Activated T-cell treated with anti-CD3 and anti-CD28 coated beads, Interleukin-2, amount 50 U/mL, for 24 hours (primary cell): ENCODE measurements around the gene KRT72.
A peak's percentile ranks its signal among the peaks of the same experiment; 100 is the strongest.

Source experiments
- DNase-seq: peaks from one replicate; pipeline ENCODE4 v3.0.0-alpha.2; 2020
- H3K27ac Mint-ChIP-seq: 2 replicates; pipeline ENCODE4 v1.8.0; 2020; ENCODE audit warnings: mild to moderate bottlenecking, mixed read lengths
- H3K27me3 Mint-ChIP-seq: 2 replicates; pipeline ENCODE4 v1.8.0; 2020; ENCODE audit warnings: mixed read lengths
- H3K36me3 Mint-ChIP-seq: 2 replicates; pipeline ENCODE4 v1.8.0; 2020; ENCODE audit warnings: low read depth, mixed read lengths
- H3K4me1 Mint-ChIP-seq: 2 replicates; pipeline ENCODE4 v1.8.0; 2020; ENCODE audit warnings: low read depth, mixed read lengths
- H3K4me3 Mint-ChIP-seq: 2 replicates; pipeline ENCODE4 v1.8.0; 2020; ENCODE audit warnings: mild to moderate bottlenecking, moderate library complexity, mixed read lengths
- H3K9me3 Mint-ChIP-seq: 2 replicates; pipeline ENCODE4 v1.8.0; 2020; ENCODE audit warnings: mixed read lengths

The KRT72 gene

DNA sequence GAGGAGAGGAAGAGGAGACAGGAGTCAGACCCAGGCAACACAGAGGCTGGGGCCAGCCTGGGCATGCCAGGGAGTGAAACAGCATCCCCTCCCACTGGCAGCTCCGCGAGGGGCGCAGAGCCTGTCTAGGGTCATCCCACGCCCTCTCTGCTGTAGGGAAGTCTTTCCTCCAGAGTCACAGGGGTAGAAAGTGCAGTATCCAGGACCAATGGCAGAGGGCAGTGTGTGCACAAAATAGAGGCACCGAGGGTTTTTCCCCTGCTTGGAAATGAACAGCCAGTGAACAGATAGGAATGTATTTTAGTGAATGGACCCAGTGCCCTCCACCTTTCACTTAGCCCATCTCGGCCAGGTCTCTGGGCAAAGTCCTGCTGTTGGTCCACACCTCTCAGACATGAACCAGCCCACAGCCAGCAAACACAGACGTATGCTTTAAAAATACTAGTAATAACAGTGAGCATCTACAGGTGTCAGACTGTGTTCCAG lies 18.2 kb downstream of the KRT72 start:
- H3K27me3 Mint-ChIP-seq = no peaks in the 10 kb centered on the region
- H3K9me3 Mint-ChIP-seq = no peaks in the 10 kb centered on the region
- no peak overlapping the region for H3K27ac Mint-ChIP-seq
- peaks cover 40% of the 10 kb centered on the region for H3K4me1 Mint-ChIP-seq
- no peak overlapping the region for H3K4me3 Mint-ChIP-seq
- peak; percentile 80 for DNase-seq
- no peaks in the 10 kb centered on the region for H3K36me3 Mint-ChIP-seq

DNA sequence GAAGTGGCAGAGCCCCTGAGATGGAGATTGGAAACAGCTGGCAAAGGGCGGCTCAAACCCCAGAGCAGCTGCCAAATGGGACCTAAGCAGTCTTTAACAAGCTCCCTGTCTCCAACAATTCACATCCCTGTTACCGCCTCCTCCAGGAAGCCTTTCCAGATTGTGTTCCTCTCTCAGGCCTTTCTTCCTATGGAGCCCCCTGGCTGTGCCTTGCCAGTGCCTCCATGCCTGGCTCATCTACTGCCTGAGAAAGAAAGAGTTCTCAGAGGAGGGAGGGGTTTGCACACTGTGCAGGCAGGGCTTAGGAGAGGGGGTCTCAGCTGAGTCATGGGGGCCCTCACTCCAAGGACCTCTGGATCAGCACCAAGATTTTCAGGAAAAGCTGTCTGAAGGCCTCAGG lies 18.8 kb downstream of the KRT72 start:
- Mint-ChIP-seq H3K27ac (no peak overlapping the region), H3K4me1 (peaks cover 40% of the 10 kb centered on the region)

DNA sequence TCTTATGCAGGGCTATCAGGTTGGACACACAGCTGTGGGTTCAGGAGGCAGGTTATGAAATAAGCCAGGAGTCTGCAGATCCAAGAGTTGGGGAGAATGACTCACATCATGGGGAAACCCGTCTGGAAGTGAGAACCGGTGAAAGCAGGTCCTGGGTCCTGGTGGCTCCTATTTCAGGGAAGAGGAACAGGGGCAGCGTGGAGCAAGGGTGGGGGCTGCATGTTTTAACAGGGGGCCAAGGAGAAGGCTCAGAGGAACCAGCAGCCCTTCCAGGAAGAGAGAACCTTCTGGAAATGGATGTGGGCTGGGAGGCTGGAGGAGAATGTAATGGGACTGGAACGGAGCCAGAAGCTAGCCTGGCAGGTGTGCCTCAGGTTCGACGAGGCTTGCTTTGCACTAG lies 19.8 kb downstream of the KRT72 start:
- Mint-ChIP-seq H3K9me3 (no peaks in the 10 kb centered on the region), H3K4me1 (peaks cover 31% of the 10 kb centered on the region), H3K36me3 (no peaks in the 10 kb centered on the region), H3K4me3 (no peak overlapping the region), H3K27ac (no peak overlapping the region), H3K27me3 (no peaks in the 10 kb centered on the region)
- DNase-seq = no peak

More for the DNA sequence above, 18.8 kb downstream of the KRT72 start:
- Mint-ChIP-seq H3K27me3 (no peaks in the 10 kb centered on the region), H3K9me3 (no peaks in the 10 kb centered on the region), H3K4me3 (no peak overlapping the region), H3K36me3 (no peaks in the 10 kb centered on the region)
- DNase-seq = no peak

DNA sequence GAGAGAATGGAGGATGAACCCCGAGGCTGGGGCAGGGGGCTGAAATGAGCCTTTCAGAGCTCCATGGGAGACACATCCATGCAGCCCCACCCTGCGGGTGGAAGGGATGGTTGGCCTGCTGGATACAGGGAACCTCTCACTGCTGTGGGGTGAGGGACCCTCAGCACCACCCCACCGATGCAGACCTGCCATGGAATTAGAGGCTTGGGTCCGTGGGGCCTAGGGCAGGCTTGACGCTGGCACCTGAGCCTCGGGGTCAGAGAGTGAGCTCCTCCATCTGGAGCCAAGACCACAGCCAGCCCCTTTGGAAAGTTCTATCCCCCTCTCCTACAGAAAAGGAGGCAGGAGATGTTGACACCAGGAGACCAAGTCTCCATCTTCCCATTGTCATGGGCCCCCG lies 20.2 kb downstream of the KRT72 start:
- Mint-ChIP-seq H3K27ac (no peak overlapping the region), H3K4me1 (peaks cover 27% of the 10 kb centered on the region), H3K27me3 (no peaks in the 10 kb centered on the region), H3K4me3 (no peak overlapping the region), H3K36me3 (no peaks in the 10 kb centered on the region), H3K9me3 (no peaks in the 10 kb centered on the region)
- no peak for DNase-seq

DNA sequence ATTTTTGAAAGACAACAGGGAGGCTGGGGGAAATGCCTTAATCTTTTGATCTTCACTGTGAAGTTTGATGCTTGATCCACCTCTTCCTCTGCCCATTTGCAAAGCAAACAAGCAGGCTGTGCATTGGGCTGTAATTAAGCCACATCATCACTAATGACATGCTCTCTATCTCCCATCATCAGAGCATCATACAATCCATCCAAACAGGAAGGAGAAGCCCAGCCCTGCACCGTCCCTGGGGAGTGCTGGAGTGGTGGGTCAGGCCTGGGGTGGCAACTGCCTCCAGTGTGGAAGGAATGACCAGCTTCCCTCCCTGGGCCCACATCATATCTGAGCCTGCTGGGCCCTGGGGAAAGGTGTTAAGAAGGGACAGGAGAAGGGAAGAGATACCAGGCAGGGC lies 20.8 kb downstream of the KRT72 start:
- no peaks in the 10 kb centered on the region for H3K36me3 Mint-ChIP-seq
- no peaks in the 10 kb centered on the region for H3K27me3 Mint-ChIP-seq
- no peaks in the 10 kb centered on the region for H3K9me3 Mint-ChIP-seq
- no peak overlapping the region for H3K27ac Mint-ChIP-seq
- H3K4me1 Mint-ChIP-seq = peaks cover 21% of the 10 kb centered on the region
- DNase-seq = no peak
- H3K4me3 Mint-ChIP-seq = no peak overlapping the region

DNA sequence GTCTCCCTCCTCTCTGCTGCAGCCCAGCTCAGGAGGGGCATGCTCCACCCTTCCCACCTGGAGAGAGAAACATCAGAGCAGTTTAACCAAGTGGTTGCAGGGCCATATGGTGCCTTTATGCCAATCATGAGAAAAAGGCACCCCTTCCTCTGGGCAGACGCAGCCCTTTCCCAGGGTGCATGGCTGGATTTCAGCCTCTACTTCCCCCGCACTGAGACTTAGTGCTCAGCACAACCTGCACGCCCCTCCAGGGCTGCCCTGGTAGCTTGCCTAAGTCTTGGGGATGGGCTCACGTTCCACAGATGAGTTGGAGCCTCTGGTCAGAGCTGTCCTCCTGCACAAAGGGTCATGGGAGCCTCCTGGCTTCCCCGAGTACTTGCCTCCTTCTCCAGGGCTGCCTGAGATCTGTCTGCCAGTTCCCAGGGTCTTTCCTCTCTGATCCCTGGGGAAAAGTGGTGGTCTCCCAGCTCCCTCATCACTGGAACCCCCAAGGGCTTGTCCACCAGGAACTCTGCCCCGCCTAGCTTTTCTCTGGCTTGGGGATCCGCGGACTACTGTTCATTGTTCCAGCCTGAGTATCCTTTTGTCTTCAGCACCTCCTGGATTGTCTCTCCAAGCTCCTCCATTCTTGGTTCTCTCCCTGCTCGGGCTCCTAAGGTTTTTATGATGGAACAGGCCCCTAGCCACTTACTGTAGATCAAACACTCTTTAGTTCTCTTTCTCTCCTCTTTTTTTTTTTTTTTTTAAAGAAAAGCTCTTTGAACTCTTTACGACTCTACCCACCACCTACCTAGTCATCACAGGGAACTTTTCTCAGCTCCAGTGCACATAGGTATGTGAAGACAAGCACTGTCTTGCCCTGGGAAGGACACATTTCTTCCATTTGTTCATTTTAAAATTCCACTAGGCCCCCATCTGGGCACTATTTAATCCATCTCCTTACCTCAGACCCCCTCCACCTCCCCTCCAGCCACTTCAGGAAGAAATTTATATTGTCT lies 21.5 kb downstream of the KRT72 start:
- H3K4me1 Mint-ChIP-seq = peaks cover 14% of the 10 kb centered on the region
- H3K27ac Mint-ChIP-seq = no peak overlapping the region
- no peaks in the 10 kb centered on the region for H3K9me3 Mint-ChIP-seq
- H3K27me3 Mint-ChIP-seq = no peaks in the 10 kb centered on the region
- no peaks in the 10 kb centered on the region for H3K36me3 Mint-ChIP-seq
- no peak for DNase-seq
- H3K4me3 Mint-ChIP-seq = no peak overlapping the region

DNA sequence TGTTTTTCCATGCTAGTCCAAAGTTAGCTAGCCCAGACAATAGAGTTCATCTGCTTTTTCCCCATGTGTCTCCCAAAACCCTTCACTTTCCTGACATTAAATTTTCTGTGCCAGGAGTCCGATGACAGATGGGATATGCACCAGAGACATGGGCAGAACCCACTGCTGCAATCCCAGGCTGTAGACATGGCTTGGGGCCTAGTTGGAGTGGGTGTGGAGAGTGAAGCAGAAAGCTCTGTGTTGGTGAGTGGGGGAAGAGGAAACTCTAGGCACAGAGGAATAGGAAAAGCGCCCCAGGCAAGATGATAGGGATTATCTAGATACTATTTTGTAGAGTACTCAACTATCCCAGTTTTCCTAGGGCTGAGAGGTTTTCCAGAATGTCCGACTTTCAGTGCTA lies 22.8 kb downstream of the KRT72 start:
- H3K4me1 Mint-ChIP-seq = peaks cover 12% of the 10 kb centered on the region
- no peak for DNase-seq
- H3K4me3 Mint-ChIP-seq = no peak overlapping the region
- H3K36me3 Mint-ChIP-seq = no peaks in the 10 kb centered on the region
- H3K27me3 Mint-ChIP-seq = no peaks in the 10 kb centered on the region
- no peak overlapping the region for H3K27ac Mint-ChIP-seq
- no peaks in the 10 kb centered on the region for H3K9me3 Mint-ChIP-seq

DNA sequence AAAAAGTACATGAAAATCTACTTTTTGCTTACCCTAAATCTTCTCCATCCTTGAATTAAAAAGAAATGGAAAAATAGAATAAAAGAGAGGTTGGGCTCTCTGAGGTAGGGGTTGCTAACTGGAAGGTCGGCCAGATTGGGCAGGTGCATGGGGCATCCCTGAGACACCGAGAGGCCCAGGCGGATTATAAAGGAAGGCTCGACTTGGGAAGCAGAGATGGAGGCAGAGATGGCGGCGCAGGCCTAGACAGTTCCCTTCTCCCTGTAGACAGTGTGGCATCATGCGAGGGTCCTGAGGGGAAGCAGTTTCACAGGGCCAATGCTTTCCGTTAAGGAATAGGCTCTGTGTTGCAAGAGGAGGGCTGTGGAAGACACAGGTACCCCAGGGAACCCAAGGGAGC lies 23.9 kb downstream of the KRT72 start:
- H3K27me3 Mint-ChIP-seq = no peaks in the 10 kb centered on the region
- peaks cover 10% of the 10 kb centered on the region for H3K4me1 Mint-ChIP-seq
- DNase-seq = no peak

DNA sequence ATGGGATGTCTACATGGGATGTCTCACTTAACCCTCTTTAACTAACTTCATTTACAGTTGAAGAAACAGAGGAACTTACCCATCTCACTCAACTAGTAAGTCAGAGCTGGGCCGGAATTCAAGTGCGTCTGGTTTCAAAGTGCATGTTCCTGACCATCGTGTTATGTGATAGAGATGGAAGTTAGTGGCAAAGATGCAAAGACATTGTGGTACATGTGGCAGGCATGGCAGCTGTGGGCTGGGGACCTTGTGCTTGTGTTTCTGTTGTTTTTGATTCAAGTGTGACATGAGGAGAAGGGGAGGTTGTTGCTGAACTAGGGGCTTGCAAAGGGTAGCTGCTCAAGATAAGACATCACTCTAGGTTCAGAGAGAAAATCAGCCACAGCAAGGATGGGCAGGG lies 25.3 kb downstream of the KRT72 start:
- DNase-seq = no peak
- no peaks in the 10 kb centered on the region for H3K36me3 Mint-ChIP-seq
- no peaks in the 10 kb centered on the region for H3K27me3 Mint-ChIP-seq
- H3K4me1 Mint-ChIP-seq = peaks cover 10% of the 10 kb centered on the region
- H3K4me3 Mint-ChIP-seq = no peak overlapping the region
- no peak overlapping the region for H3K27ac Mint-ChIP-seq
- no peaks in the 10 kb centered on the region for H3K9me3 Mint-ChIP-seq

More for the DNA sequence above, 23.9 kb downstream of the KRT72 start:
- Mint-ChIP-seq H3K27ac (no peak overlapping the region), H3K4me3 (no peak overlapping the region), H3K9me3 (no peaks in the 10 kb centered on the region), H3K36me3 (no peaks in the 10 kb centered on the region)

DNA sequence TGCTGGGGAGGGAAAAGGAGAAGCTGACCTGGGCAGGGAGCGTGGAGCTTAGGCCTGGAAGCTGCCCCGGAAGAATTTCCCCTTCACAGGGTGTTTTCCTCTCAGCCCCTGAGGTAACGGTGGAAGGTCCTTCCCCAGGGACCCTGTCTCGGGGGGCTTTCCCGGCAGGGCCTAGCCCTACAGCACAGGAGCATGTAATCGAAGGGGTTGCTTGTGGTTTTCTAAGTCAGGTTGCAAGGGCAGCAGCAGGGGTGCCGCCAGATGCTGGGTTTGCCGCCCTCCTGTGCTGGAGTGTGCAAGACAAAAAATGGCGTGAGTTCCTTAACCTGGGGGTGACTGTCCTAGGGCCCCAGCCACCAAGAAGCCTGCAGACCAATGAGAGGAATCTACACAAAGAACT lies 26.0 kb downstream of the KRT72 start:
- no peaks in the 10 kb centered on the region for H3K9me3 Mint-ChIP-seq
- H3K36me3 Mint-ChIP-seq = no peaks in the 10 kb centered on the region
- no peak overlapping the region for H3K27ac Mint-ChIP-seq
- DNase-seq = no peak
- H3K27me3 Mint-ChIP-seq = peaks cover under 1% of the 10 kb centered on the region
- peaks cover 4% of the 10 kb centered on the region for H3K4me1 Mint-ChIP-seq
- H3K4me3 Mint-ChIP-seq = no peak overlapping the region

DNA sequence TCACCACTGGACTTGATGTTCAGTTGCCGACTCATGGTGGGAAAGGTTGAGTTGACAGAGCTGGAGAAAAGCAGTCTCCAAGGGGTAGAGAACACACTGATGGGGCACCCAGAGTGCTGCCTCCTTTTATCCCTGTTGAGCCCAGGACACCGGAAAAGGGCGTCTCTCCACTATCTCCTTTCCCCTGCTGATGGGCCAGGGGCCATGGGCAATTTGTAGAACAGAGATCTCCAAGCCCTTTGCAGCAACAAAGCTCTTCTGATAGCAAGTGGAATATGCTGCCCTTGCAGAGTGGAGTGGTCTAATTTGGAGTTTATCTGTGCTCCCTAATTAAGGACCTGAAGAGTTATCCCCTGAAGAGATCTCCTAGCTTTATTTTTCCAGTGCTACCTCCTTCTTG lies 27.5 kb downstream of the KRT72 start, which contains the start of gene KRT74:
KRT74 (minus strand) TSS at position 101 of the 400 bp plus-strand sequence; CDS start at position 35, 66 bp downstream.
- no peaks in the 10 kb centered on the region for H3K9me3 Mint-ChIP-seq
- H3K4me1 Mint-ChIP-seq = no peaks in the 10 kb centered on the region
- DNase-seq = no peak
- no peaks in the 10 kb centered on the region for H3K36me3 Mint-ChIP-seq
- no peak within 1 kb of the TSS for H3K27ac Mint-ChIP-seq
- peaks cover 2% of the 10 kb centered on the region for H3K27me3 Mint-ChIP-seq
- no peak within 1 kb of the TSS for H3K4me3 Mint-ChIP-seq

DNA sequence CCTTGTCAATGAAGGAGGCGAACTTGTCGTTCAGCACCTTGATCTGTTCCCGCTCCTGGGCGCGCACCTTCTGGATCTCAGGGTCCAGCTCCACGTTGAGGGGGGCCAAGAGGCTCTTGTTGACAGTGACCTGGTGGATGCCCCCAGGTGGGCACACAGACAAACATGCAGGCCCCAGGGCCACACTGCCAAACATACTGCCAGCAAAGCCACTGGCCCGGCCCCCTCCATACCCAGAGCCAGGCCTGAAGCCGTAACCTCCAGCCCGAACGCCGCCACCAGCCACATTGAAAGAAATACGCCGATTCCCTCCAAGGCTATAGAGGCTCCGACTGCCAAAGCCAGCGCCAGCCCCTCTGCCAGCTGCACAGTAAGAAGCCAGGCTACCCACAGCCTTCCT lies 28.0 kb downstream of the KRT72 start:
- Mint-ChIP-seq H3K4me1 (no peaks in the 10 kb centered on the region), H3K4me3 (no peak overlapping the region), H3K27me3 (peaks cover 2% of the 10 kb centered on the region), H3K9me3 (no peaks in the 10 kb centered on the region), H3K27ac (no peak overlapping the region), H3K36me3 (no peaks in the 10 kb centered on the region)
- no peak for DNase-seq

DNA sequence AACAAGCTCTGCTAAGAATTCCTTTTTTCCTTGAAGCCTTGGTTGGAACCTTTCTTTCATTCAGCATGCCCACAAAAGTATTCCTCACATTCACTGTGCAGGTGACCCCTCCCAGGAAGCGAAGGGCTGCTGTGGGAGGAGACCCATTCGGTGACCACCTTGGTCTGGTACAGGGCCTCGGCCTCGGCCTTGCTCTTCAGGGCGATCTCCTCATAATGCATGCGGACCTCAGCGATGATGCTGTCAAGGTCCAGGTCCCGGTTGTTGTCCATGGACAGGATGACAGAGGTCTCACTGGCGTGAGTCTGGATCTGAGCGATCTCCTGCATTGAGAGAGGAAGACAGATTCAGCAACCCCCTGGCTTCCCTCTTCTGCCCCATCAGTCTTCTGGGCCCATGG lies 30.8 kb downstream of the KRT72 start:
- H3K4me3 Mint-ChIP-seq = no peak overlapping the region
- peaks cover 9% of the 10 kb centered on the region for H3K27me3 Mint-ChIP-seq
- no peaks in the 10 kb centered on the region for H3K36me3 Mint-ChIP-seq
- no peak for DNase-seq
- no peaks in the 10 kb centered on the region for H3K4me1 Mint-ChIP-seq
- H3K27ac Mint-ChIP-seq = no peak overlapping the region
- H3K9me3 Mint-ChIP-seq = no peaks in the 10 kb centered on the region

DNA sequence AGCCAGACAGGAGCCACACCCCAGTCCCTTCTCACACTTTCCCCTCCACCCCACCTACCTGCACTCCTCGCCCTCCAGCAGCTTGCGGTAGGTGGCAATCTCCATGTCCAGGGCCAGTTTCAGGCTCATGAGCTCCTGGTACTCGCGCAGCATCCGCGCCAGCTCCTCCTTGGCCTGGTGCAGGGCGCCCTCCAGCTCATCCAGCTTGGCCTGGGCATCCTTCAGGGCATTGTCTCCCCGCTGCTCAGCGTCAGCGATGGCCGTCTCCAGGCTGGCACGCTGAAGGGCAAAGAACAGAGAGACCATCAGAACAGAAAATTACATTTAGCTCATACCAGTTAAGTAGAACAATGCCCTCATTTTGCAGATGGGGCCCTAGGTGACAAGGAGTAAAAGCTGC lies 33.2 kb downstream of the KRT72 start:
- peaks cover 18% of the 10 kb centered on the region for H3K27me3 Mint-ChIP-seq
- no peak for DNase-seq
- no peak overlapping the region for H3K4me3 Mint-ChIP-seq
- H3K4me1 Mint-ChIP-seq = no peaks in the 10 kb centered on the region
- no peaks in the 10 kb centered on the region for H3K9me3 Mint-ChIP-seq
- no peak overlapping the region for H3K27ac Mint-ChIP-seq
- H3K36me3 Mint-ChIP-seq = no peaks in the 10 kb centered on the region

DNA sequence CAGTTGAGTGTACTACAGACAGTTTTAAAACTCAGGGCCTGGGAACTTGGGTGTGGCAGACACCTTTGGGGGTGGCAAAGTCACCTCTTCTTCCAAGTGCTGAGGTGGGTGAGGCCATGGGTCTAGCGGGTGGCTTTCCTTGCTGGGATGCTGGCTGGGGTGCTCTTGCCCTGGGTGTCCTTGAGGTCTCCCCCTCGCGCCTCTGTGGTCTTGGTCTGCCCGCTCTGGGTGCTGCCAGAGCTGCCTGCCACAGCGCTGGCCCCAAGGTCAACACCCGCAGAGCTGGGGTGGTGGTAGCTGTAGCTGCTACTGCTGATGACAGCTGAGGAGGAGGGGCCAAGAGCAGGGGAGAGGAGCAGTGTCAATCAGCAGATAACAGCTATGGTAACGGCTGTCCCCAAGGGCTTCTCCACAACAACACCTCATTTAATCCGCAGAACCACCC lies 34.4 kb downstream of the KRT72 start:
- H3K27ac Mint-ChIP-seq = no peak overlapping the region
- no peak for DNase-seq
- no peaks in the 10 kb centered on the region for H3K4me1 Mint-ChIP-seq
- H3K9me3 Mint-ChIP-seq = no peaks in the 10 kb centered on the region
- H3K27me3 Mint-ChIP-seq = peaks cover 18% of the 10 kb centered on the region
- no peak overlapping the region for H3K4me3 Mint-ChIP-seq
- H3K36me3 Mint-ChIP-seq = no peaks in the 10 kb centered on the region
